H1 (cell line): ENCODE results near the gene PITPNC1. TPM values are rescaled to one million over a fixed set of nuclear protein-coding genes. Genes with fewer than 3 reads are reported as not detected.

ENCODE experiments used
- CTCF ChIA-PET: fragments of 300-600 bp; sonication (Branson Sonifier 250); formaldehyde crosslinking; loops from one replicate; lab custom pipeline; 2021; ENCODE audit not compliant: partially characterized antibody; lab: Charles Lee
- POLR2A ChIA-PET: fragments of 300-600 bp; sonication (Branson Sonifier 250); formaldehyde crosslinking; loops from one replicate; lab custom pipeline; 2021; ENCODE audit warnings: inconsistent platforms; ENCODE audit not compliant: partially characterized antibody; lab: Charles Lee
- DNase-seq, 2 experiments: peaks; one replicate each; pipeline versions ENCODE4 v3.0.0 to v3.0.0-alpha.2; 2010 to 2022; ENCODE audit warnings: low spot score in 2 of 2, low read depth in 1 of 2, mixed read lengths in 1 of 2
- FAIRE-seq: peaks from 2 replicates; lab custom pipeline; 2011; peaks lifted over from hg19 to GRCh38; lab: Jason Lieb, UNC
- H2AFZ ChIP-seq: 2 replicates; pipeline ENCODE4 v1.8.1; 2012; ENCODE audit warnings: low read length, inconsistent platforms
- H2AK5ac ChIP-seq: 2 replicates; pipeline ENCODE4 v1.6.1; 2013; ENCODE audit warnings: low read depth, low read length
- H2BK120ac ChIP-seq: replicated peaks from 2 replicates; pipeline ENCODE3; 2013; ENCODE audit warnings: low read depth, low read length, inconsistent platforms
- H2BK12ac ChIP-seq: 2 replicates; pipeline ENCODE4 v1.6.1; 2013; ENCODE audit warnings: low read depth, low read length
- H2BK15ac ChIP-seq: 2 replicates; pipeline ENCODE4 v1.6.1; 2013; ENCODE audit warnings: low read length
- H2BK20ac ChIP-seq: 2 replicates; pipeline ENCODE4 v1.6.1; 2013; ENCODE audit warnings: low read length
- H2BK5ac ChIP-seq: 2 replicates; pipeline ENCODE4 v1.6.1; 2013; ENCODE audit warnings: low read depth, low read length
- H3K14ac ChIP-seq: 2 replicates; pipeline ENCODE4 v1.6.1; 2013; ENCODE audit warnings: inconsistent platforms; ENCODE audit not compliant: insufficient read length
- H3K18ac ChIP-seq: 2 replicates; pipeline ENCODE4 v1.6.1; 2013; ENCODE audit warnings: low read length; ENCODE audit errors: extremely low read depth
- H3K23ac ChIP-seq: 2 replicates; pipeline ENCODE4 v1.6.1; 2013; ENCODE audit warnings: inconsistent platforms; ENCODE audit not compliant: insufficient read length
- H3K23me2 ChIP-seq: 2 replicates; pipeline ENCODE4 v1.6.1; 2013; ENCODE audit warnings: low read depth, low read length
- H3K27ac ChIP-seq: 2 replicates; pipeline ENCODE4 v1.6.1; 2011; ENCODE audit warnings: low read depth, low read length, inconsistent platforms
- H3K27me3 ChIP-seq, 4 experiments: replicated peaks in 1 of 4; 1 replicate in 1 of 4; 2 replicates in 3 of 4; pipeline versions ENCODE4 v1.6.1 to v1.8.1; 2011 to 2013; ENCODE audit warnings: low read length in 3 of 4, mild to moderate bottlenecking in 3 of 4, inconsistent platforms in 2 of 4, mixed read lengths in 2 of 4, moderate library complexity in 1 of 4; ENCODE audit not compliant: control insufficient read depth in 3 of 4, insufficient read depth in 3 of 4; ENCODE audit errors: extremely low read depth in 1 of 4
- H3K36me3 ChIP-seq, 4 experiments: 2 replicates each; pipeline versions ENCODE4 v1.6.1 to v1.8.1; 2011 to 2013; ENCODE audit warnings: mild to moderate bottlenecking in 4 of 4, low read length in 3 of 4, moderate library complexity in 2 of 4, control low read depth in 1 of 4, inconsistent platforms in 1 of 4; ENCODE audit not compliant: insufficient read depth in 4 of 4, control insufficient read depth in 2 of 4
- H3K4ac ChIP-seq: replicated peaks from 2 replicates; pipeline ENCODE3; 2013; ENCODE audit warnings: low read length, low read depth, mixed read lengths, inconsistent platforms; ENCODE audit not compliant: insufficient read length
- H3K4me1 ChIP-seq, 4 experiments: replicated peaks in 1 of 4; 1 replicate in 1 of 4; 2 replicates in 3 of 4; pipeline versions ENCODE4 v1.6.1 to v1.8.1; 2011 to 2013; ENCODE audit warnings: low read length in 3 of 4, inconsistent platforms in 2 of 4, mixed read lengths in 1 of 4; ENCODE audit not compliant: insufficient read depth in 4 of 4, control insufficient read depth in 3 of 4
- H3K4me2 ChIP-seq, 2 experiments: 2 replicates each; pipeline versions ENCODE4 v1.6.1 to v1.8.1; 2011 to 2013; ENCODE audit warnings: low read depth in 2 of 2, low read length in 2 of 2, control low read depth in 1 of 2, inconsistent platforms in 1 of 2, mild to moderate bottlenecking in 1 of 2; ENCODE audit not compliant: insufficient read depth in 1 of 2
- H3K4me3 ChIP-seq, 4 experiments: fragments of 200-600, 300-600 bp in 1 of 4; sonication (generic), shearing (Covaris generic), sonication (Bioruptor Twin) in 1 of 4; 2 replicates each; pipeline versions ENCODE4 v1.5.1 to v1.8.1; 2011 to 2016; ENCODE audit warnings: low read length in 4 of 4, low read depth in 3 of 4, control low read depth in 2 of 4, inconsistent platforms in 2 of 4, mild to moderate bottlenecking in 2 of 4, mixed read lengths in 1 of 4, moderate library complexity in 1 of 4; ENCODE audit not compliant: insufficient read depth in 2 of 4; ENCODE audit errors: extremely low read depth in 1 of 4
- H3K56ac ChIP-seq: replicated peaks from 2 replicates; pipeline ENCODE3; 2013; ENCODE audit warnings: low read depth, mild to moderate bottlenecking, mixed read lengths, low read length, inconsistent platforms; ENCODE audit not compliant: insufficient read length
- H3K79me1 ChIP-seq: 2 replicates; pipeline ENCODE4 v1.6.1; 2013; ENCODE audit warnings: low read depth, low read length, control low read depth
- H3K79me2 ChIP-seq, 2 experiments: 2 replicates each; pipeline versions ENCODE4 v1.6.1 to v1.8.1; 2012 to 2013; ENCODE audit warnings: low read length in 2 of 2, mild to moderate bottlenecking in 2 of 2, inconsistent platforms in 1 of 2; ENCODE audit not compliant: insufficient read depth in 2 of 2, control insufficient read depth in 1 of 2
- H3K9ac ChIP-seq, 4 experiments: replicated peaks in 1 of 4; 1 replicate in 1 of 4; 2 replicates in 3 of 4; pipeline versions ENCODE4 v1.6.1 to v1.8.1; 2011 to 2013; ENCODE audit warnings: low read depth in 3 of 4, low read length in 3 of 4, control low read depth in 2 of 4, mild to moderate bottlenecking in 2 of 4, moderate library complexity in 2 of 4, inconsistent platforms in 1 of 4; ENCODE audit errors: extremely low read depth in 1 of 4
- H3K9me3 ChIP-seq, 2 experiments: 2 replicates each; pipeline versions ENCODE4 v1.6.1 to v1.8.1; 2012 to 2013; ENCODE audit warnings: mild to moderate bottlenecking in 2 of 2, moderate library complexity in 2 of 2, control low read depth in 1 of 2, inconsistent platforms in 1 of 2, low read depth in 1 of 2, low read length in 1 of 2, mixed read lengths in 1 of 2; ENCODE audit not compliant: insufficient read depth in 2 of 2
- H4K20me1 ChIP-seq, 2 experiments: replicated peaks in 1 of 2; 2 replicates each; pipeline versions ENCODE3 to v1.8.1; 2011 to 2013; ENCODE audit warnings: inconsistent platforms in 2 of 2, low read length in 2 of 2, mild to moderate bottlenecking in 1 of 2; ENCODE audit not compliant: insufficient read depth in 2 of 2, control insufficient read depth in 1 of 2
- H4K5ac ChIP-seq: 2 replicates; pipeline ENCODE4 v1.6.1; 2013; ENCODE audit warnings: low read length, low read depth, mixed read lengths, inconsistent platforms; ENCODE audit not compliant: insufficient read length
- H4K8ac ChIP-seq: 2 replicates; pipeline ENCODE4 v1.8.0; 2013; ENCODE audit warnings: mild to moderate bottlenecking, moderate library complexity, low read length, inconsistent platforms; ENCODE audit not compliant: insufficient read depth; ENCODE audit errors: extremely low read depth
- H4K91ac ChIP-seq: replicated peaks from 2 replicates; pipeline ENCODE3; 2013; ENCODE audit warnings: low read length, mixed read lengths, inconsistent platforms; ENCODE audit not compliant: insufficient read length
- CBX8 ChIP-seq: fragments of 300-800, 300-1000 bp; sonication (generic); IDR thresholded peaks from 2 replicates; pipeline ENCODE4 v1.7.1; 2016; ENCODE audit warnings: low read depth, low read length, borderline replicate concordance
- WGBS, 2 experiments: shearing (Covaris generic) in 1 of 2; methylation state at CpG; one replicate each; pipeline versions ENCODE4 v1.1.6 to v1.1.7; 2013 to 2015; ENCODE audit warnings: low lambda C conversion rate in 2 of 2, mixed read lengths in 2 of 2, inconsistent platforms in 1 of 2, low coverage in 1 of 2, missing lambda C conversion rate in 1 of 2; ENCODE audit not compliant: insufficient replicate concordance in 2 of 2, insufficient coverage in 1 of 2, insufficient read length in 1 of 2; ENCODE audit errors: extremely low coverage in 1 of 2, missing lambda C conversion rate in 1 of 2; 5-methylcytosine and 5-hydroxymethylcytosine counted together
- polyA plus RNA-seq, 7 experiments: library from polyadenylated mRNA; depleted of rRNA in 3 of 7; stranded (reverse) in 5 of 7; unstranded in 2 of 7; fragments of >200 nt in 5 of 7; fragments of 200-250 nt in 2 of 7; gene quantifications; 1 replicate in 5 of 7; 2 replicates in 1 of 7; 4 replicates in 1 of 7; pipeline versions ENCODE4 v1.2.1 to v1.2.3, GENCODE V29; 2011 to 2013; ENCODE audit warnings: missing spikeins in 2 of 7, mixed read lengths in 2 of 7
- total RNA-seq: library from RNA; stranded (reverse); fragmentation: NEBNext Ultra II Directional; extraction: Animal tissue kit (Norgen Biotek cat#: 25700); gene quantifications from 2 replicates; pipeline ENCODE4 v1.2.1, GENCODE V29; 2021

Gene PITPNC1
- total and polyA plus RNA-seq, 2 of the 8 experiments (the other 6 are each of a cell fraction or from before 2014, with no cell fraction given): 17.6 to 54.7 TPM

DNA sequence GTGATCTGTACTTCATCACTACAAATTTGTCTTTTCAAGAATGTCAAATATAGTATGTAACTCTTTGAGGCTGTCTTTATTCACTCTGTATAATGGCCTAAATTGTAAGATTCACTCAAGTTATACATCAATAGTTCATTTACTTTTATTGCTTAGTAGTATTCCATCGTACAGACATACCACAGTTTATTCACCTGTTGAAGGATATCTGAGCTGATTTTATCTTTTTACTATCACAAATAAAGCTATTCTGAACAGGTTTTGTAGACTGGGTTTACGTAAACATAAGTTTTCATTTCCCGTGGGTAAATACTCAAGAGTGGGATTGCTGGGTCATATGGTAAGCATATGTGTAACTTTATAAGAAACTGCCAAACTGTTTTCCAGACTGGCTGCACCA lies 29.3 kb upstream of the PITPNC1 start:
- Histone ChIP-seq H3K27me3 (no peaks in the 10 kb centered on the region), H2AK5ac (no peak overlapping the region), H3K27ac (no peak overlapping the region), H2AFZ (no peak overlapping the region), H4K91ac (no peak overlapping the region), H2BK20ac (no peak overlapping the region), H3K23ac (no peak overlapping the region), H3K36me3 (peaks cover 24 to 86% (median 62%) of the 10 kb centered on the region in 4 experiments), H2BK5ac (no peak overlapping the region), H3K79me1 (peaks cover 6% of the 10 kb centered on the region), H3K23me2 (no peaks in the 10 kb centered on the region), H3K18ac (no peak overlapping the region), H3K9me3 (no peaks in the 10 kb centered on the region), H2BK120ac (no peak overlapping the region), H2BK15ac (no peak overlapping the region), H3K9ac (no peak overlapping the region), H4K8ac (no peak overlapping the region), H3K4me1 (no peaks in the 10 kb centered on the region), H3K56ac (no peak overlapping the region), H3K4me2 (no peak overlapping the region), H4K20me1 (peaks cover 0 to 3% of the 10 kb centered on the region in 2 experiments), H3K4me3 (no peak overlapping the region), H3K14ac (no peak overlapping the region), H2BK12ac (no peak overlapping the region), H3K79me2 (0 out of 4 replicates have a peak, but pooled peaks cover 0 to 3% of the 10 kb centered on the region in 2 experiments), H3K4ac (no peak overlapping the region), H4K5ac (no peak overlapping the region)
- ChIA-PET CTCF (no interaction called here), POLR2A (no interaction called here)
- FAIRE-seq (no peak), DNase-seq (no peak)
- WGBS, 2 experiments: 94% methylated on average over 3 of the region's 3 CpGs; no CpG with 5 or more reads in 1 of the 2 experiments
- no peak for TF ChIP-seq CBX8
